HCT116 (cell line): Measurements from ENCODE around the gene HTR3E. TPM values are rescaled to one million over a fixed set of nuclear protein-coding genes. Genes with fewer than 3 reads are reported as not detected.

ENCODE experiments used
- ATAC-seq: fragments of 200-7000 bp; cut with Tn5 transposase; 2 replicates; pipeline ENCODE4 v1.9.1; 2020; ENCODE audit warnings: mild to moderate bottlenecking, moderate library complexity
- BruUV-seq: library from RNA; stranded (reverse); fragments of 400-500 nt; replicated peaks from 2 replicates; lab custom pipeline; 2021; lab: Mats Ljungman, UMichigan
- CTCF ChIA-PET: fragments of 300-600 bp; sonication (Branson Sonifier 250); formaldehyde crosslinking; loops from one replicate; lab custom pipeline; 2021; ENCODE audit warnings: antibody characterized with exemption; lab: Charles Lee
- POLR2A ChIA-PET: fragments of 300-600, 350-600 bp; sonication (Branson Sonifier 250); formaldehyde crosslinking; loops from one replicate; lab custom pipeline; 2021; ENCODE audit warnings: antibody characterized with exemption; lab: Charles Lee
- RAD21 ChIA-PET, 2 experiments: fragments of 300-600 bp; sonication (Branson Sonifier 250); formaldehyde crosslinking; loops; one replicate each; lab custom pipeline; 2023; ENCODE audit warnings: low total read pairs in 2 of 2; ENCODE audit not compliant: uncharacterized antibody in 2 of 2, unreplicated experiment in 2 of 2, low non-redundant PET in 1 of 2; lab: Charles Lee
- DNase-seq: peaks from one replicate; pipeline ENCODE4 v3.0.0-alpha.2; 2010; ENCODE audit warnings: low read depth, low spot score
- H2AFZ ChIP-seq: fragments of 200-600 bp; shearing (Covaris generic), sonication (generic); 2 replicates; pipeline ENCODE4 v1.6.1; 2017; ENCODE audit warnings: low read depth, mixed run types, mixed read lengths, antibody characterized with exemption, low read length; ENCODE audit not compliant: poor library complexity, severe bottlenecking
- H3K27ac ChIP-seq: 2 replicates; pipeline ENCODE4 v1.5.1; 2012; ENCODE audit warnings: low read depth, low read length
- H3K27me3 ChIP-seq: fragments of 200-600 bp; sonication (generic); 2 replicates; pipeline ENCODE4 v1.6.1; 2016; ENCODE audit warnings: mixed run types, low read length, mixed read lengths; ENCODE audit not compliant: insufficient read depth
- H3K36me3 ChIP-seq, 2 experiments: fragments of 200-500 bp in 1 of 2; fragments of 200-600 bp in 1 of 2; sonication (Bioruptor generic) in 1 of 2; sonication (generic) in 1 of 2; 2 replicates each; pipeline versions ENCODE4 v1.5.1 to v1.6.1; 2014 to 2016; ENCODE audit warnings: low read length in 2 of 2, inconsistent platforms in 1 of 2, mixed read lengths in 1 of 2, mixed run types in 1 of 2; ENCODE audit not compliant: insufficient read depth in 2 of 2, control insufficient read depth in 1 of 2
- H3K4me1 ChIP-seq, 2 experiments: fragments of 200-600 bp in 1 of 2; sonication (generic) in 1 of 2; 2 replicates each; pipeline versions ENCODE4 v1.5.1 to v1.6.1; 2012 to 2017; ENCODE audit warnings: low read length in 2 of 2, inconsistent platforms in 1 of 2, mild to moderate bottlenecking in 1 of 2, mixed read lengths in 1 of 2, mixed run types in 1 of 2, moderate library complexity in 1 of 2; ENCODE audit not compliant: insufficient read depth in 2 of 2, control insufficient read depth in 1 of 2
- H3K4me2 ChIP-seq: fragments of 200-600 bp; sonication (generic); 2 replicates; pipeline ENCODE4 v1.6.1; 2017; ENCODE audit warnings: mixed run types, low read length, mixed read lengths
- H3K4me3 ChIP-seq, 2 experiments: fragments of 200-600 bp in 1 of 2; sonication (generic) in 1 of 2; replicated peaks in 1 of 2; 2 replicates each; pipeline ENCODE4 v1.5.1; 2011 to 2016; ENCODE audit warnings: low read length in 2 of 2, control low read depth in 1 of 2, low read depth in 1 of 2, mild to moderate bottlenecking in 1 of 2, mixed read lengths in 1 of 2, mixed run types in 1 of 2
- H3K79me2 ChIP-seq: fragments of 200-600 bp; sonication (generic); 2 replicates; pipeline ENCODE4 v1.6.1; 2017; ENCODE audit warnings: mild to moderate bottlenecking, mixed run types, low read length, moderate library complexity, mixed read lengths; ENCODE audit not compliant: insufficient read depth
- H3K9ac ChIP-seq: fragments of 200-600 bp; sonication (generic); 2 replicates; pipeline ENCODE4 v1.6.1; 2016; ENCODE audit warnings: low read length, mixed read lengths
- H3K9me2 ChIP-seq: fragments of 200-600 bp; sonication (generic), shearing (Covaris generic); 2 replicates; pipeline ENCODE4 v1.6.1; 2017; ENCODE audit warnings: mixed run types, mild to moderate bottlenecking, moderate library complexity; ENCODE audit not compliant: insufficient read depth
- H3K9me3 ChIP-seq, 2 experiments: fragments of 200-500 bp in 1 of 2; fragments of 200-600 bp in 1 of 2; sonication (Bioruptor generic) in 1 of 2; sonication (generic) in 1 of 2; 2 replicates each; pipeline ENCODE4 v1.6.1; 2014 to 2017; ENCODE audit warnings: low read length in 2 of 2, mixed read lengths in 2 of 2, inconsistent platforms in 1 of 2, low read depth in 1 of 2, mild to moderate bottlenecking in 1 of 2, mixed run types in 1 of 2, moderate library complexity in 1 of 2; ENCODE audit not compliant: control insufficient read depth in 1 of 2, insufficient read depth in 1 of 2
- H4K20me1 ChIP-seq: fragments of 200-600 bp; sonication (generic), shearing (Covaris generic); 2 replicates; pipeline ENCODE4 v1.6.1; 2017; ENCODE audit warnings: mixed run types, mild to moderate bottlenecking, moderate library complexity; ENCODE audit not compliant: insufficient read depth
- CEBPB ChIP-seq: IDR thresholded peaks from 2 replicates; pipeline ENCODE4 v1.6.1; 2012; ENCODE audit warnings: low read depth
- ELF1 ChIP-seq: IDR thresholded peaks from 2 replicates; pipeline ENCODE4 v1.6.1; 2012; ENCODE audit warnings: low read depth, borderline replicate concordance
- EZH2phosphoT487 ChIP-seq: fragments of 200-600 bp; IDR thresholded peaks from 2 replicates; pipeline ENCODE4 v1.6.1; 2018; ENCODE audit warnings: antibody characterized with exemption, borderline replicate concordance
- FOSL1 ChIP-seq: IDR thresholded peaks from 2 replicates; pipeline ENCODE4 v1.6.1; 2012; ENCODE audit warnings: low read depth
- JUND ChIP-seq: IDR thresholded peaks from 2 replicates; pipeline ENCODE4 v1.6.1; 2012
- POLR2AphosphoS5 ChIP-seq: IDR thresholded peaks from 2 replicates; pipeline ENCODE4 v1.6.1; 2011; ENCODE audit warnings: mild to moderate bottlenecking, low read depth, low read length, moderate library complexity
- RAD21 ChIP-seq: IDR thresholded peaks from 2 replicates; pipeline ENCODE4 v1.6.1; 2012; ENCODE audit warnings: low read depth, mild to moderate bottlenecking
- SP1 ChIP-seq: IDR thresholded peaks from 2 replicates; pipeline ENCODE4 v1.6.1; 2012; ENCODE audit warnings: low read depth
- YY1 ChIP-seq: IDR thresholded peaks from 2 replicates; pipeline ENCODE4 v1.6.1; 2011; ENCODE audit warnings: low read length, low read depth, moderate library complexity, mild to moderate bottlenecking; ENCODE audit not compliant: insufficient replicate concordance; ENCODE audit errors: extremely low read depth
- ZFX ChIP-seq: fragments of 450-650 bp; IDR thresholded peaks from 2 replicates; pipeline ENCODE4 v1.6.1; 2017
- intact Hi-C: fragments of 100-400 bp; cut with micrococcal nuclease; formaldehyde crosslinking; loops from 2 replicates; pipeline ENCODE4 v1.10.0; 2022
- total RNA-seq: library from RNA; stranded (reverse); gene quantifications from one replicate; pipeline ENCODE4 v1.2.1, GENCODE V29; 2021; ENCODE audit not compliant: unreplicated experiment
- TF ChIP-seq, protein P1 (sequence below), 3 experiments: fragments of 200-600 bp in 1 of 3; sonication (generic) in 1 of 3; IDR thresholded peaks in 2 of 3; conservative IDR thresholded peaks in 1 of 3; 2 replicates each; pipeline ENCODE4 v1.5.1; 2012 to 2017; ENCODE audit warnings: low read depth in 2 of 3, low read length in 2 of 3, antibody characterized with exemption in 1 of 3, borderline replicate concordance in 1 of 3, control low read depth in 1 of 3, mild to moderate bottlenecking in 1 of 3, mixed read lengths in 1 of 3, mixed run types in 1 of 3, moderate library complexity in 1 of 3; ENCODE audit not compliant: insufficient read depth in 1 of 3
- TF ChIP-seq, protein P2 (sequence below): IDR thresholded peaks from 2 replicates; pipeline ENCODE4 v1.6.1; 2011; ENCODE audit warnings: mild to moderate bottlenecking, low read length, moderate library complexity; ENCODE audit not compliant: insufficient replicate concordance; ENCODE audit errors: extremely low read depth

Gene HTR3E
- total RNA-seq, 1 experiment from 2014 or later: not detected

DNA sequence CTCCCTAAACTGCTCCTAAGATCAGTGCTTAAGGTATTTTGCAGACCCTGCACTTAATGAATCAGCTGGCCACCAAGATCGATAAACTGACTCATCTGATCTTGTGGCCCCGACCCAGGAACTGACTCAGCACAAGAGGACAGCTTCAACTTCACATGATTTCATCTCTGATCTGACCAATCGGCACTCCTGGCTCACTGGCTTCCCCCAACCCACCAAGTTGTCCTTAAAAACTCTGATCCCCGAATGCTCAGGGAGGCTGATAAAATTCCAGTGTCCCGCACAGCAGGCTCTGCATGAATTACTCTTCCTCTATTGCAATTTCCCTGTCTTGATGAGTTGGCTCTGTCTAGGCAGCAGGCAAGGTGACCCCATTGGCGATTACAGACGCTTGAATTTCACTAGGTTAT lies 13.5 kb downstream of the HTR3E start:
- Histone ChIP-seq H3K27me3 (no peaks in the 10 kb centered on the region), H3K79me2 (no peaks in the 10 kb centered on the region), H2AFZ (peak overlapping the region; percentile 99), H3K27ac (no peak overlapping the region), H3K36me3 (no peaks in the 10 kb centered on the region)
- ATAC-seq: peak; percentile 88
- CTCF ChIA-PET: interaction anchor here (1.1 kb wide), 1 partner anchor 70 kb away, joined by 3 read pairs; no protein-coding TSS in a partner anchor
- BruUV-seq: no TSS peak
- intact Hi-C loops: no loop called here
- TF ChIP-seq SP1 (peak; percentile 52), FOSL1 (peak; percentile 95), JUND (peak; percentile 91), RAD21 (no peak), POLR2AphosphoS5 (0 out of 2 replicates have a peak, but pooled peaks have one; percentile 20)
- TF ChIP-seq, all 23 proteins: peak for 4
- POLR2A ChIA-PET: no interaction called here
- peak overlapping the region; percentile 33; the same call in 1 of the 2 replicates for H3K9ac ChIP-seq
- no peaks in the 10 kb centered on the region for H4K20me1 ChIP-seq
- RAD21 ChIA-PET: no interaction called here
- H3K9me2 ChIP-seq: no peaks in the 10 kb centered on the region
- no peaks in the 10 kb centered on the region for H3K9me3 ChIP-seq
- DNase-seq: peak; percentile 51
- H3K4me1 ChIP-seq: peaks cover 0 to 8% of the 10 kb centered on the region in 2 experiments; a peak in 2 of 4 replicates
- H3K4me2 ChIP-seq: peak overlapping the region; percentile 85
- peak overlapping the region; percentile 29 to 55 for H3K4me3 ChIP-seq

DNA sequence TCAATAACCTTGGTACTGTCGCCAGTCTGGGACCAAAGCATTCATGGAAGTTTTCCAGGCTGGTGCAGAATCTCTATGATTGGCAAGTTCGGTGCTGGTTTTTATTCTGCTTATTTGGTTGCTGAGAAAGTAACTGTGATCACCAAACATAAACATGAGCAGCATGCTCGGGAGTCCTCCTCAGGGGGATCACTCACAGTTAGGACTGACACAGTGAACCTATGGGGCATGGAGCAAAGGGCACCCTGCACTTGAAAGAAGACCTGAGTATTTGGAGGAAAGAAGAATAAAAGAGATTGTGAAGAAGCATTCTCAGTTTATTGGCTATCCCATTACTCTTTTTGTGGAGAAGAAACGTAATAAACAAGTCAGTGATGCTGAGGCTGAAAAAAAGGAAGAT lies 19.2 kb downstream of the HTR3E start:
- ChIA-PET CTCF (no interaction called here), POLR2A (no interaction called here), RAD21 (no interaction called here)
- no TSS peak for BruUV-seq
- peaks cover 3% of the 10 kb centered on the region; the same call in 1 of the 2 replicates for H3K27me3 ChIP-seq
- H2AFZ ChIP-seq: no peak overlapping the region
- H3K4me1 ChIP-seq: no peaks in the 10 kb centered on the region
- DNase-seq: no peak
- no peaks in the 10 kb centered on the region for H3K36me3 ChIP-seq
- no peak overlapping the region for H3K4me3 ChIP-seq
- H3K79me2 ChIP-seq: no peaks in the 10 kb centered on the region
- TF ChIP-seq ELF1 (no peak), POLR2AphosphoS5 (no peak), YY1 (no peak), ZFX (no peak), CEBPB (no peak), EZH2phosphoT487 (no peak)
- TF ChIP-seq, protein P1, sequence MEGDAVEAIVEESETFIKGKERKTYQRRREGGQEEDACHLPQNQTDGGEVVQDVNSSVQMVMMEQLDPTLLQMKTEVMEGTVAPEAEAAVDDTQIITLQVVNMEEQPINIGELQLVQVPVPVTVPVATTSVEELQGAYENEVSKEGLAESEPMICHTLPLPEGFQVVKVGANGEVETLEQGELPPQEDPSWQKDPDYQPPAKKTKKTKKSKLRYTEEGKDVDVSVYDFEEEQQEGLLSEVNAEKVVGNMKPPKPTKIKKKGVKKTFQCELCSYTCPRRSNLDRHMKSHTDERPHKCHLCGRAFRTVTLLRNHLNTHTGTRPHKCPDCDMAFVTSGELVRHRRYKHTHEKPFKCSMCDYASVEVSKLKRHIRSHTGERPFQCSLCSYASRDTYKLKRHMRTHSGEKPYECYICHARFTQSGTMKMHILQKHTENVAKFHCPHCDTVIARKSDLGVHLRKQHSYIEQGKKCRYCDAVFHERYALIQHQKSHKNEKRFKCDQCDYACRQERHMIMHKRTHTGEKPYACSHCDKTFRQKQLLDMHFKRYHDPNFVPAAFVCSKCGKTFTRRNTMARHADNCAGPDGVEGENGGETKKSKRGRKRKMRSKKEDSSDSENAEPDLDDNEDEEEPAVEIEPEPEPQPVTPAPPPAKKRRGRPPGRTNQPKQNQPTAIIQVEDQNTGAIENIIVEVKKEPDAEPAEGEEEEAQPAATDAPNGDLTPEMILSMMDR (IDR thresholded peaks at IDR 0.05 in 2 of 3, conservative IDR thresholded peaks at IDR 0.05 in 1 of 3; ENCODE audit: borderline replicate concordance in 1 of 3, insufficient read depth in 1 of 3, low read depth in 2 of 3, low read length in 2 of 3): no peak
- TF ChIP-seq, protein P2, sequence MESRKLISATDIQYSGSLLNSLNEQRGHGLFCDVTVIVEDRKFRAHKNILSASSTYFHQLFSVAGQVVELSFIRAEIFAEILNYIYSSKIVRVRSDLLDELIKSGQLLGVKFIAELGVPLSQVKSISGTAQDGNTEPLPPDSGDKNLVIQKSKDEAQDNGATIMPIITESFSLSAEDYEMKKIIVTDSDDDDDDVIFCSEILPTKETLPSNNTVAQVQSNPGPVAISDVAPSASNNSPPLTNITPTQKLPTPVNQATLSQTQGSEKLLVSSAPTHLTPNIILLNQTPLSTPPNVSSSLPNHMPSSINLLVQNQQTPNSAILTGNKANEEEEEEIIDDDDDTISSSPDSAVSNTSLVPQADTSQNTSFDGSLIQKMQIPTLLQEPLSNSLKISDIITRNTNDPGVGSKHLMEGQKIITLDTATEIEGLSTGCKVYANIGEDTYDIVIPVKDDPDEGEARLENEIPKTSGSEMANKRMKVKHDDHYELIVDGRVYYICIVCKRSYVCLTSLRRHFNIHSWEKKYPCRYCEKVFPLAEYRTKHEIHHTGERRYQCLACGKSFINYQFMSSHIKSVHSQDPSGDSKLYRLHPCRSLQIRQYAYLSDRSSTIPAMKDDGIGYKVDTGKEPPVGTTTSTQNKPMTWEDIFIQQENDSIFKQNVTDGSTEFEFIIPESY: no peak
- no peak overlapping the region for H3K27ac ChIP-seq
- H3K9me3 ChIP-seq: no peaks in the 10 kb centered on the region
- no peaks in the 10 kb centered on the region for H4K20me1 ChIP-seq
- H3K9me2 ChIP-seq: no peaks in the 10 kb centered on the region
- no peak for ATAC-seq
- no peak overlapping the region for H3K9ac ChIP-seq
- H3K4me2 ChIP-seq: no peak overlapping the region
- intact Hi-C loops: no loop called here
